A549 (cell line): Measurements from ENCODE around the gene DCP2. TPM values are rescaled to one million over a fixed set of nuclear protein-coding genes. Genes with fewer than 3 reads are reported as not detected.

Source experiments
- ATAC-seq, 2 experiments: fragments of 200-7000 bp in 1 of 2; fragments of >200 bp in 1 of 2; cut with Nextera tagmentation in 1 of 2; cut with Tn5 transposase in 1 of 2; 3 replicates each; pipeline versions ENCODE4 v1.8.0 to v1.9.1; 2018 to 2020; ENCODE audit warnings: mild to moderate bottlenecking in 1 of 2, moderate library complexity in 1 of 2
- CTCF ChIA-PET: fragments of 300-600 bp; sonication (Branson Sonifier 250); formaldehyde crosslinking; extraction: SDS; loops from one replicate; lab custom pipeline; 2021; ENCODE audit warnings: antibody characterized with exemption, inconsistent platforms; lab: Yijun Ruan, JAX
- POLR2A ChIA-PET: fragments of 350-600 bp; formaldehyde crosslinking; extraction: SDS; loops from one replicate; lab custom pipeline; 2021; ENCODE audit warnings: antibody characterized with exemption, inconsistent platforms; lab: Yijun Ruan, JAX
- DNase-seq, 2 experiments: peaks; one replicate each; pipeline versions ENCODE4 v3.0.0 to v3.0.0-alpha.2; 2011 to 2016; ENCODE audit warnings: low read depth in 1 of 2, low spot score in 1 of 2
- FAIRE-seq: peaks from 2 replicates; lab custom pipeline; 2011; peaks lifted over from hg19 to GRCh38; lab: Jason Lieb, UNC
- H3K27ac ChIP-seq, 2 experiments: fragments of >200 bp; sonication (Bioruptor Twin); formaldehyde crosslinking; 3 replicates each; pipeline ENCODE4 v1.5.1; 2016 to 2017
- H3K4me1 ChIP-seq: fragments of >200 bp; sonication (Bioruptor Twin); formaldehyde crosslinking; 3 replicates; pipeline ENCODE4 v1.6.1; 2016
- H3K4me2 ChIP-seq: fragments of >200 bp; sonication (Bioruptor Twin); formaldehyde crosslinking; 3 replicates; pipeline ENCODE4 v1.6.1; 2016
- H3K4me3 ChIP-seq: fragments of >200 bp; sonication (Bioruptor Twin); formaldehyde crosslinking; 3 replicates; pipeline ENCODE4 v1.5.1; 2016
- H3K9me3 ChIP-seq: fragments of >200 bp; sonication (Bioruptor Twin); formaldehyde crosslinking; 3 replicates; pipeline ENCODE4 v1.6.1; 2016
- BHLHE40 ChIP-seq: IDR thresholded peaks from 2 replicates; pipeline ENCODE4 v1.6.1; 2012; ENCODE audit warnings: low read depth, low read length, inconsistent platforms
- CBX2 ChIP-seq: fragments of 200-600 bp; sonication (generic); IDR thresholded peaks from 2 replicates; pipeline ENCODE4 v1.6.1; 2016; ENCODE audit warnings: low read depth, mild to moderate bottlenecking, borderline replicate concordance
- CHD4 ChIP-seq: fragments of 200-600 bp; sonication (generic); IDR thresholded peaks from 2 replicates; pipeline ENCODE4 v1.6.1; 2016; ENCODE audit warnings: antibody characterized with exemption, mild to moderate bottlenecking, borderline replicate concordance
- CTCF ChIP-seq: fragments of >200 bp; sonication (Bioruptor Twin); formaldehyde crosslinking; IDR thresholded peaks from 3 replicates; pipeline ENCODE4 v1.5.1; 2016
- EHMT2 ChIP-seq: fragments of 200-600 bp; sonication (generic); IDR thresholded peaks from 2 replicates; pipeline ENCODE4 v1.6.1; 2016; ENCODE audit warnings: antibody characterized with exemption, low read depth, mild to moderate bottlenecking, moderate library complexity
- ELK1 ChIP-seq: fragments of 150-350 bp; IDR thresholded peaks from 2 replicates; pipeline ENCODE4 v1.6.1; 2014; ENCODE audit warnings: low read depth, mild to moderate bottlenecking, low read length
- EP300 ChIP-seq, 2 experiments: fragments of >200 bp; sonication (Bioruptor Twin); formaldehyde crosslinking; IDR thresholded peaks; 2 replicates in 1 of 2; 3 replicates in 1 of 2; pipeline ENCODE4 v1.6.1; 2016 to 2017
- HDAC2 ChIP-seq: fragments of 200-600 bp; sonication (generic); IDR thresholded peaks from 2 replicates; pipeline ENCODE4 v1.6.1; 2016
- HEYL ChIP-seq: fragments of 250-450 bp; sonication (Bioruptor Pico); IDR thresholded peaks from 2 replicates; pipeline ENCODE4 v1.8.0; 2021; ENCODE audit warnings: mild to moderate bottlenecking, moderate library complexity
- KDM1A ChIP-seq: fragments of 200-600 bp; sonication (generic); IDR thresholded peaks from 2 replicates; pipeline ENCODE4 v1.6.1; 2016; ENCODE audit warnings: low read depth, mild to moderate bottlenecking
- KDM5A ChIP-seq: fragments of 200-600 bp; sonication (generic); IDR thresholded peaks from 2 replicates; pipeline ENCODE4 v1.6.1; 2016; ENCODE audit warnings: antibody characterized with exemption, mild to moderate bottlenecking
- MAX ChIP-seq: IDR thresholded peaks from 2 replicates; pipeline ENCODE4 v1.6.1; 2012
- NFE2L2 ChIP-seq: fragments of 150-350 bp; conservative IDR thresholded peaks from 2 replicates; pipeline ENCODE4 v1.6.1; 2014; ENCODE audit warnings: low read length
- PHF8 ChIP-seq: fragments of 200-600 bp; sonication (generic); IDR thresholded peaks from 2 replicates; pipeline ENCODE4 v1.6.1; 2016; ENCODE audit warnings: low read depth, mild to moderate bottlenecking, antibody characterized with exemption, moderate library complexity, borderline replicate concordance
- POLR2AphosphoS2 ChIP-seq: conservative IDR thresholded peaks from 2 replicates; pipeline ENCODE4 v1.6.1; 2012; ENCODE audit warnings: low read length, improper control_type of control experiment, inconsistent platforms
- RAD21 ChIP-seq, 2 experiments: fragments of >200 bp in 1 of 2; sonication (Bioruptor Twin) in 1 of 2; formaldehyde crosslinking in 1 of 2; IDR thresholded peaks in 1 of 2; conservative IDR thresholded peaks in 1 of 2; 2 replicates in 1 of 2; 3 replicates in 1 of 2; pipeline ENCODE4 v1.6.1; 2012 to 2018; ENCODE audit warnings: inconsistent platforms in 1 of 2
- RNF2 ChIP-seq: fragments of 200-600 bp; sonication (generic); IDR thresholded peaks from 2 replicates; pipeline ENCODE4 v1.6.1; 2016; ENCODE audit warnings: low read depth, mild to moderate bottlenecking, antibody characterized with exemption, moderate library complexity, borderline replicate concordance
- SMC3 ChIP-seq: fragments of >200 bp; sonication (Bioruptor Twin); formaldehyde crosslinking; IDR thresholded peaks from 3 replicates; pipeline ENCODE4 v1.6.1; 2018; ENCODE audit warnings: inconsistent platforms
- TFCP2L1 ChIP-seq: fragments of 250-450 bp; sonication (Bioruptor Pico); IDR thresholded peaks from 2 replicates; pipeline ENCODE4 v1.5.0; 2021; ENCODE audit warnings: mild to moderate bottlenecking
- WGBS: methylation state at CpG from one replicate; pipeline ENCODE4 v1.1.6; 2017; ENCODE audit errors: missing lambda C conversion rate; 5-methylcytosine and 5-hydroxymethylcytosine counted together
- polyA plus RNA-seq, 4 experiments: library from polyadenylated mRNA; depleted of rRNA in 3 of 4; stranded (reverse); fragments of >200 nt; fragmentation: RNase III in 1 of 4; extraction: RNeasy Plus Mini Kit Qiagen cat#74134 plus additional on column Dnase treatment in 1 of 4; gene quantifications; 2 replicates in 3 of 4; 3 replicates in 1 of 4; pipeline ENCODE4 v1.2.3, GENCODE V29; 2011 to 2017
- TF ChIP-seq, protein P1 (sequence below): fragments of 200-600 bp; sonication (generic); IDR thresholded peaks from 2 replicates; pipeline ENCODE4 v1.6.1; 2016; ENCODE audit warnings: antibody characterized with exemption, mild to moderate bottlenecking, moderate library complexity

The DCP2 gene
- polyA plus RNA-seq, 2 of the 4 experiments (the other 2 are of a cell fraction), result 7.2 to 16.1 TPM

GRCh38 chr5:112965733-112966306 lies 10.8 kb upstream of the DCP2 start:
- no peak overlapping the region for H3K4me2 ChIP-seq
- CTCF ChIA-PET, result interaction anchor here (5.3 kb wide), 1 partner anchor 44 kb away, joined by 23 read pairs; the partner anchor contains the start of gene REEP5

More at GRCh38 chr5:112965733-112966306, 10.8 kb upstream of the DCP2 start:
- DNase-seq, result no peak
- POLR2A ChIA-PET, result interaction anchor here (1.0 kb wide), 1 partner anchor 11 kb away, joined by 6 read pairs; the partner anchor contains the start of gene DCP2
- Histone ChIP-seq H3K4me3 (no peak overlapping the region), H3K27ac (no peak overlapping the region), H3K9me3 (no peaks in the 10 kb centered on the region)
- no peak for ATAC-seq
- FAIRE-seq, result no peak
- TF ChIP-seq HEYL (CRISPR knock-in tag) (no peak), HDAC2 (no peak), PHF8 (no peak), MAX (no peak), POLR2AphosphoS2 (no peak), CTCF (no peak), KDM5A (no peak), CBX2 (no peak), EHMT2 (no peak), TFCP2L1 (no peak), RAD21 (conservative IDR thresholded peaks at IDR 0.05 in 1 of 2, IDR thresholded peaks at IDR 0.05 in 1 of 2) (no peak), NFE2L2 (no peak), BHLHE40 (no peak), EP300 (IDR thresholded peaks at IDR 0.05) (no peak), CHD4 (no peak), ELK1 (no peak), SMC3 (no peak), RNF2 (no peak), KDM1A (no peak)
- TF ChIP-seq, protein P1, sequence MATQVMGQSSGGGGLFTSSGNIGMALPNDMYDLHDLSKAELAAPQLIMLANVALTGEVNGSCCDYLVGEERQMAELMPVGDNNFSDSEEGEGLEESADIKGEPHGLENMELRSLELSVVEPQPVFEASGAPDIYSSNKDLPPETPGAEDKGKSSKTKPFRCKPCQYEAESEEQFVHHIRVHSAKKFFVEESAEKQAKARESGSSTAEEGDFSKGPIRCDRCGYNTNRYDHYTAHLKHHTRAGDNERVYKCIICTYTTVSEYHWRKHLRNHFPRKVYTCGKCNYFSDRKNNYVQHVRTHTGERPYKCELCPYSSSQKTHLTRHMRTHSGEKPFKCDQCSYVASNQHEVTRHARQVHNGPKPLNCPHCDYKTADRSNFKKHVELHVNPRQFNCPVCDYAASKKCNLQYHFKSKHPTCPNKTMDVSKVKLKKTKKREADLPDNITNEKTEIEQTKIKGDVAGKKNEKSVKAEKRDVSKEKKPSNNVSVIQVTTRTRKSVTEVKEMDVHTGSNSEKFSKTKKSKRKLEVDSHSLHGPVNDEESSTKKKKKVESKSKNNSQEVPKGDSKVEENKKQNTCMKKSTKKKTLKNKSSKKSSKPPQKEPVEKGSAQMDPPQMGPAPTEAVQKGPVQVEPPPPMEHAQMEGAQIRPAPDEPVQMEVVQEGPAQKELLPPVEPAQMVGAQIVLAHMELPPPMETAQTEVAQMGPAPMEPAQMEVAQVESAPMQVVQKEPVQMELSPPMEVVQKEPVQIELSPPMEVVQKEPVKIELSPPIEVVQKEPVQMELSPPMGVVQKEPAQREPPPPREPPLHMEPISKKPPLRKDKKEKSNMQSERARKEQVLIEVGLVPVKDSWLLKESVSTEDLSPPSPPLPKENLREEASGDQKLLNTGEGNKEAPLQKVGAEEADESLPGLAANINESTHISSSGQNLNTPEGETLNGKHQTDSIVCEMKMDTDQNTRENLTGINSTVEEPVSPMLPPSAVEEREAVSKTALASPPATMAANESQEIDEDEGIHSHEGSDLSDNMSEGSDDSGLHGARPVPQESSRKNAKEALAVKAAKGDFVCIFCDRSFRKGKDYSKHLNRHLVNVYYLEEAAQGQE, result no peak
- TF ChIP-seq, all 56 proteins: peak for 0
- peaks cover 41% of the 10 kb centered on the region for H3K4me1 ChIP-seq
- 92% methylated on average over 8 of the region's 8 CpGs for WGBS
